Mucosa of stomach (tissue), 1 donor: Measurements from ENCODE around the gene EPPIN.
"Not testable (repeated sequence)": the region's sequence is repeated elsewhere in the genome, so short reads cannot be mapped to it uniquely, and the experiment has no call there.

Source experiments
- H3K27me3 ChIP-seq: one replicate; pipeline ENCODE4 v1.7.0; 2013; ENCODE audit warnings: mild to moderate bottlenecking, low read length; ENCODE audit not compliant: control insufficient read depth, insufficient read depth
- H3K36me3 ChIP-seq: one replicate; pipeline ENCODE4 v1.7.0; 2013; ENCODE audit warnings: low read length; ENCODE audit not compliant: control insufficient read depth, insufficient read depth
- H3K4me1 ChIP-seq: one replicate; pipeline ENCODE4 v1.7.0; 2013; ENCODE audit warnings: mild to moderate bottlenecking, low read length; ENCODE audit not compliant: control insufficient read depth, insufficient read depth
- H3K4me3 ChIP-seq: one replicate; pipeline ENCODE4 v1.7.0; 2013; ENCODE audit warnings: low read length
- H3K9ac ChIP-seq: one replicate; pipeline ENCODE4 v1.7.0; 2013; ENCODE audit warnings: mild to moderate bottlenecking, low read length, moderate library complexity
- H3K9me3 ChIP-seq: one replicate; pipeline ENCODE4 v1.7.0; 2013; ENCODE audit warnings: mild to moderate bottlenecking, low read length, moderate library complexity; ENCODE audit not compliant: control insufficient read depth
- donor health status: Pancreatic carcinoma.

EPPIN gene

DNA sequence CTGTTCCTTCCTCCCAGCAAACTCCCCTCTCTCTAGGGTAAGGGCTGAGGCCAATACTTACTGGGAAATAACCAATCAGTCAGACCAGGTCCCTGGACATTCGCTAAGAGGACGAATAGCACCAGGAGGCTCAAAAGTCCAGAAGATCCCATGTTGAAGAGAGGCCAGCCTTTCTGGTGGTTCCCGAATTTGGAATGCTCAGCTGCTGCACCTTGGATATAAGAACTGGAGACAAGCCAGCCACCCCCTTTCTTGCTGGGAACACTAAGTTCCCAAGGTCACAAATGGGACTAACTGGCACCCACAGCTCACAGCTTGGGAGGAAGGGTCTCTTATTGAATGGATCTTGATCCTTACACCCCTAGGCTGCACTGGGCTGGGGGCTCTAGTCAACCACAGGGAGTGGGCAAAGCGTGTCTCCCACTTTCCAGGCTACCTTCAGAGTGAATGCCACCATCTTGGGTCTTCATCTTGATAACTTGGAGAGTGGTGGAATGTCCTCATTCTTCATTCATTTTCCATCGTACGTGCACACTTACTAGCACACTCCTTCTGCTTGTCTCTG is at the start of gene EPPIN:
Gene EPPIN, minus strand, starts transcription at position 196 of the 565 bp plus-strand sequence. Its CDS starts 44 bp downstream, at position 152.
- no peaks in the 10 kb centered on the region for H3K36me3 ChIP-seq
- no peak within 1 kb of the TSS for H3K9ac ChIP-seq
- no peaks in the 10 kb centered on the region for H3K27me3 ChIP-seq
- H3K4me1 ChIP-seq: no peaks in the 10 kb centered on the region
- no peaks in the 10 kb centered on the region for H3K9me3 ChIP-seq
- no peak within 1 kb of the TSS for H3K4me3 ChIP-seq

DNA sequence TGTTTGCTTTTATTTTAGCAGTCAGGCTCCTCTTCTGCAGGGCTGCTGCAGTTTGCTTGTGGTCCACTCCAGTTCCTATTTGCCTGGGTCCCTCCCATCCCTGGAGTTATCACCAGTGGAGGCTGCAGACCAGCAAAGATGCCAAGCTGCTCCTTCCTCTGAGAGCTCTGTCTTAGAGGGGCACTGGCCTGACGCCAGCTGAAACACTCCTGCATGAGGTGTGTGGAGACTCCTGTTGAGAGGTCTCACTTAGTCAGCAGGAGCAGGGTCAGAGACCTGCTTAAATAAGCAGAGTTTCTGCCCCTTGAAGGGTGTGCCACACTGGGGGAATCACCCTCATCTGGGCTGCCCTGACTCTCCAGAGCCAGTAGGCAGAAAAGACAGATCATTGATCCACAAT is 48.0 kb upstream of the EPPIN start:
- Histone ChIP-seq H3K9ac (no peak overlapping the region), H3K4me1 (no peaks in the 10 kb centered on the region), H3K27me3 (peaks cover 3% of the 10 kb centered on the region), H3K4me3 (no peak overlapping the region), H3K36me3 (no peaks in the 10 kb centered on the region), H3K9me3 (no peaks in the 10 kb centered on the region)

DNA sequence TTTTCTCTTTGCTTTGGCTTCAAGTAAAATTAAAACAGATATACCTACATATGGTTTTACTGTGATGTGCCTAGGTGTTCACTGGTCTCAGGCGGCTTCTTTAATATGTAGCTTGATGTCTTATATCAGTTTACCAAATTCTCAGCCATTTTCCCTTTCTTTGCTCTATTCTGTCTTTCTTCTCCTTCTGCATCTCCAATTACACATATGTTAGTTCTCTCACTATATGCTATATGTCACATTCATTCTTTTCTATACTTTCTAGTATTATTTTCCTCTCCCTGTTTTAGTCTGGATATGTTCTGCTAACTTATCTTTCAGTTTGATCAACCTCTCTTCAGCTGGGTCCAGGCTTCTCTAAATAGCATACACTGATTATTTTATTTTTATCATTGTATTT is 46.3 kb upstream of the EPPIN start:
- Histone ChIP-seq H3K9ac (no peak overlapping the region), H3K27me3 (peaks cover 3% of the 10 kb centered on the region), H3K4me3 (no peak overlapping the region), H3K9me3 (no peaks in the 10 kb centered on the region), H3K36me3 (no peaks in the 10 kb centered on the region), H3K4me1 (no peaks in the 10 kb centered on the region)

DNA sequence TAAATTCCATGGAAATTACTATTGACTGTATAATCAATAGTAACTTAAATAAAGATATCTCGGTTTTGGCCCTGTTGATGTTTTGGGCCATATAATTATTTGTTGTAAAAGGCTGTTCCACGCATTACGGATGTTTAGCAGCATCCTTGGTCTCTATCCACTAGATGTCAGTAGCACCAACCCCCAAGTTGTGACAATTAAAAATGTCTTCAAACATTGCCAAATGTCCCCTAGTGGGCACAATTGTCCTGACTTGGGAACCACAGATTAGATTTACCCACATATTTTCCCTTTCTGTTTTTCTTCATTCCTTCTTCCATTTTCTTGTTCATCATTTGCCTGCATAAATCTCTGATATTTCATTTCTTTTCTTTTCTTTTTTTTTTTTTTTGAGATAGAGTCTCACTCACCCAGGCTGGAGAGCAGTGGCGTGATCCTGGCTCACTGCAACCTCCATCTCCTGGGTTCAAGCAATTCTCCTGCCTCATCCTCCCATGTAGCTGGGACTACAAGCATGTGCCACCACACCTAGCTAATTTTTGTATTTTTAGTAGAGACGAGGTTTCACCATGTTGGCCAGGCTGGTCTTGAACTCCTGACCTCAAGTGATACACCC is 45.5 kb upstream of the EPPIN start:
- Histone ChIP-seq H3K27me3 (peaks cover 3% of the 10 kb centered on the region), H3K9me3 (no peaks in the 10 kb centered on the region), H3K9ac (no peak overlapping the region)

DNA sequence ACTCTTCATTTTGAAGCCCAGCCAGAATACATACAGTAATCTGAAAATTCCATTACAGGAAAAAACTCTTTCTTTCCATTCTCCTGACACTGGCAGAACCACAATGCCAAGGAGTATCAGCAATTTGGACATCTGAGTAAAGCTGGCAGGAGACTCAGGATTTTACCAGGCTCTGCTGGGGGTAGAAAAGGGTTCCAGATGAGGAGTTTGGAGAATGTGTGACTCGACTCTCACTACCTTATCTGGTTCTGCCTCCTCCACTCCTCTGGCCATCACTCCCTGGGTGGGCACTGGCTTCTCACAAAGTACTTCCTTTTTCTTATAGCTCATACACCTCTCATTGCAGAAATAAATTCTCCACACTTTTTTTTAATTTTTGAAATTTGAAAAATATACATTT is 42.5 kb upstream of the EPPIN start:
- no peak overlapping the region for H3K9ac ChIP-seq
- H3K27me3 ChIP-seq: no peaks in the 10 kb centered on the region
- no peaks in the 10 kb centered on the region for H3K9me3 ChIP-seq
- H3K36me3 ChIP-seq: no peaks in the 10 kb centered on the region
- H3K4me1 ChIP-seq: no peaks in the 10 kb centered on the region
- no peak overlapping the region for H3K4me3 ChIP-seq

More for the DNA sequence above, 45.5 kb upstream of the EPPIN start:
- H3K4me1 ChIP-seq: no peaks in the 10 kb centered on the region
- H3K36me3 ChIP-seq: no peaks in the 10 kb centered on the region
- H3K4me3 ChIP-seq: no peak overlapping the region

DNA sequence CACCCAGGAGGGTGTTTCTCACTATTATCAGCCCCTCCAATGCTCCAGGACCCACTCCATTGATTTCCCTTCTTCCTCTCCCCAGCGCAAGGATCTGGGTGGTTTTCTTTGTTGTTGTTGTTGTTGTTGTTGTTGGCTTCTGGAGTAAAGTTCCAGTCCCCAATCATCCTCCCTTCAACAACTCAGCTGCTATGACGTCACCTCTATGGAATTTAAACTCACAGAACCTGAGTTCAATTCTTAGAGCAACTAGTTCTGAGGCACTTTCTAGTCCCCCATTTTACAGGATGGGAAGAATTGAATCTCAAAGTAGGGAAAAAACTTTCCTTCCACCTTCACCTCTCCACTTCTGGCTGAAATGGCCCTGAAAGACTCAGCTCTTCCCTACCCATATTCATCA is 41.6 kb upstream of the EPPIN start:
- no peaks in the 10 kb centered on the region for H3K4me1 ChIP-seq
- no peak overlapping the region for H3K9ac ChIP-seq
- H3K36me3 ChIP-seq: no peaks in the 10 kb centered on the region
- H3K27me3 ChIP-seq: no peaks in the 10 kb centered on the region
- H3K9me3 ChIP-seq: no peaks in the 10 kb centered on the region
- no peak overlapping the region for H3K4me3 ChIP-seq

DNA sequence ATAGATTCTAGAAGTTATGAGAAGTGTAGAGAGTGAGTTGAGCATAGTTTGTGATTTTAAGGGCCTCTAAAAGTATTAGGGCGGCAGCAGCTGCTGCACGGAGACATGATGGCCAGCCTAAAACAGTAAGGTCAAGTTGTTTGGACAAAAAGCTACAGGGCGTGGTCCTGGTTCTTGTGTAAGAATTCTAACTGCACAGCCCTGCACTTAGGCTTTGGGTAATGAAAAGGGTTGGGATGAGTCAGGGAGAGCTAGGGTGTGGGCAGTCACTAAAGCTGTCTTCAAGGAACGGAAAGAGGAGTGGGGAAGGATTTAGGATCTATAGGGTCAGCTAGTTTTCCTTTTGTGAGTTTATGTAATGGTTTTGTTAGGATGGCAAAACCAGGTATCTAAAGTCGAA is 38.8 kb upstream of the EPPIN start:
- H3K36me3 ChIP-seq, H3K4me1 ChIP-seq, H3K9me3 ChIP-seq, H3K4me3 ChIP-seq, H3K9ac ChIP-seq, H3K27me3 ChIP-seq: not testable (repeated sequence)

DNA sequence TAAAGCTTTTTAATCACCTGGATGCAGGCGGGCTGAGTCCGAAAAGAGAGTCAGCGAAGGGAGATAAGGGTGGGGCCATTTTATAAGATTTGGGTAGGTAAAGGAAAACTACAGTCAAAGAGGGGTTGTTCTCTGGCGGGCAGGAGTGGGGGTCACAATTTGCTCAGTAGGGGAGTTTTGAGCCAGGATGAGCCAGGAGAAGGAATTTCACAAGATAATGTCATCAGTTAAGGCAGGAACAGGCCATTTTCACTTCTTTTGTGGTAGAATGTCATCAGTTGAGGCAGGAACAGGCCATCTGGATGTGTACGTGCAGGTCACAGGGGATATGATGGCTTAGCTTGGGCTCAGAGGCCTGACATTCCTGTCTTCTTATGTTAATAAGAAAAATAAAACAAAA is 37.1 kb upstream of the EPPIN start:
- not testable (repeated sequence) for H3K36me3 ChIP-seq, H3K27me3 ChIP-seq, H3K4me3 ChIP-seq

DNA sequence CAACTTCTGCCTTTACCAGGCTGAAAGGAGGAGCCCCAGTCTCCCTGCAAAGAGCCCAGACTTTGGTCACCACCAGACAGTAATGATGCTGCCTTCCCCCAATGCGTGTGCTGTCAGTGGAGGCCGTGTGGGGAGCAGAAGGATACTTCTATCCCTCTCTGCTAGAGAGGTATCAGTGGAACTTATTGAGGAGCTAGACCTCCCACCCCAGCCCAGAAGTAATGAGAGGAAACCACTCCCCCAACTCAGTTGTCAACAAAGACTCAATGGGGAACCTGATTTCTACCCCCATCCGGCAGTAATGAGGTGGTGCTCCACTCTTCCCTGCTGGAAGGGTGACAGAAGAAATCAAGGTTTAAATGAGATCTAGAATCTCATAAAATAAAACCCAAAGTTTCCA is 36.3 kb upstream of the EPPIN start:
- Histone ChIP-seq H3K4me1 (no peaks in the 10 kb centered on the region), H3K27me3 (no peaks in the 10 kb centered on the region), H3K4me3 (no peak overlapping the region), H3K36me3 (no peaks in the 10 kb centered on the region), H3K9me3 (no peaks in the 10 kb centered on the region), H3K9ac (no peak overlapping the region)

More for the DNA sequence above, 37.1 kb upstream of the EPPIN start:
- not testable (repeated sequence) for H3K9me3 ChIP-seq, H3K4me1 ChIP-seq, H3K9ac ChIP-seq

DNA sequence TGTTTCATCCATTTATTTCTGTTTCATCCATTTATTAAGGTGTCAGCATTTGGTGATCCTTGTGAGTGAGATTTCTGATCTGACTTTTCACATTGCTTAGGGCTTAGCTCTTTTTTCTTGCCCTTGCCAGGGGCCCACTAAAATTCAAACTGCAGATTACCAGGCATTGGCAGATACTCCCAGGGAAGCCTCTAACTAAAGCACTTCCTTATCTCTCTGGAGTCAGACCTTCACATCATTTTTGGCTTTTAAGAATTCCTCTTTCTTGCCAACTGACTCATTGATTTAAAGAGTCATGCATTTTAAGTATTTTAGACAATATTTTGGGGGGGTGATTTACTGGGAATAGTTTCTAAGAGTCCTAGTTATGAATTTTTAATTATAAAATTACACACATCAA is 34.5 kb upstream of the EPPIN start:
- H3K27me3 ChIP-seq: no peaks in the 10 kb centered on the region

DNA sequence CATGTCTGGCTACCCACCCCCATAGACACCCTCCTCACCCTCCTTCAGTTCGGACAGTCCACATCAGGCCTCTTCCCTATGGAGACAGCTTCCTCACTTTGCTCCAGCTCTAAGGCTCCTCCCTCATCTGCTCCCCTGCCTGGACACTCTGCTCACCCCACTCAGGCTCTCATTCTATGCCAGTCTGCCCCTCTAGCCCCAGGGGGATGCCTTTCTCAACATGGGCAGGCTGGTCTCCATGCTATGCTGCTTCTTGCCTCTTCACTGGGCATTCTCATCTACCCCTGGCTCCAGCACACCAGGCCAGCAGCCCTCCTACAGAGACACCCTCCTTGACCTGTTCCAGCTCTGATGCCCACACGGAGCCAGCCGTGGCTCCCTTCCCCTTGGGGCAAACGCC is 32.0 kb upstream of the EPPIN start, which contains the start of gene WFDC8:
Gene WFDC8, minus strand, starts transcription at position 101 of the 400 bp plus-strand sequence. Its CDS starts 37 bp downstream, at position 64.
- Histone ChIP-seq H3K9ac (no peak within 1 kb of the TSS), H3K4me3 (no peak within 1 kb of the TSS), H3K9me3 (no peaks in the 10 kb centered on the region), H3K4me1 (no peaks in the 10 kb centered on the region), H3K27me3 (no peaks in the 10 kb centered on the region), H3K36me3 (no peaks in the 10 kb centered on the region)

More for the DNA sequence above, 34.5 kb upstream of the EPPIN start:
- no peaks in the 10 kb centered on the region for H3K9me3 ChIP-seq
- H3K4me1 ChIP-seq: no peaks in the 10 kb centered on the region
- no peaks in the 10 kb centered on the region for H3K36me3 ChIP-seq
- H3K4me3 ChIP-seq: no peak overlapping the region
- no peak overlapping the region for H3K9ac ChIP-seq

DNA sequence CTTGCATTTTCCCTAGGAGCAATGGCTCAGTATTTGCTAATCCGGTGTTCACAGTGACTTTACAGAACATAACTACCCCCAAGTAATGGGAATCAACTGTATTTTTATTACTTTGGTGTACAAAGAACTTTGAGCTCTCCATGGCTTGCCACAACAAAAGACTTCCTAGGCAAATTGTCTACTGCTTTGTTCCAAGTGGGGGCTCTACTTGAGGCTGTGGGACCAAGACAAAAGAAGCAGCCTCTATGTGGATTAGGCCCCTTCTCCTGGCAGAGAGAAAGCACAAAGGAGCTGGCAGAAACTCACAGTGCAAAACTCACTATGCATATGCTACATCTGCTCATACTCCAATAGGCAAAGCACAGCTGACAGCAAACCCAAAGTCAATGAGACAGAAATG is 31.0 kb upstream of the EPPIN start:
- Histone ChIP-seq H3K9me3 (no peaks in the 10 kb centered on the region), H3K4me1 (no peaks in the 10 kb centered on the region), H3K9ac (no peak overlapping the region), H3K4me3 (no peak overlapping the region), H3K36me3 (no peaks in the 10 kb centered on the region), H3K27me3 (no peaks in the 10 kb centered on the region)

DNA sequence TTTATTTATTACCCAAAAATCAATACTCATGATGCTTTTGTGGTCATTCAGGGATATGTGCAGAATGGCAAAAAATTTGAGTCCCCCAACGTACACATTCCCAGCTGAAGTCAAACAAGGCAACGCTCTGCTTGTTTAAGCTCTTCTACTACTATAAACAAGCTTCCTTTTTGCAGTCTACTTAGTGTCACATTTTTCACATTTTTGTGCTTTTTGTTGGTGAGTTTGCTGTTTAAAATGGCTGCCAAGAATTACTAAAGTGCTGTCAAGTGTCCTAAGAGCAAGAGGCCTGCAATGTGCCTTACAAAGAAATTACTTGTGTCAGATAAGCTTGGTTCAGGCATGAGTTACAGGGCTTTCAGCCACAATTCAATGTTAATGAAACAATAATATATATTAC is 29.8 kb upstream of the EPPIN start:
- H3K36me3 ChIP-seq: no peaks in the 10 kb centered on the region
- H3K9me3 ChIP-seq: no peaks in the 10 kb centered on the region
- H3K4me1 ChIP-seq: no peaks in the 10 kb centered on the region
- no peaks in the 10 kb centered on the region for H3K27me3 ChIP-seq
- H3K4me3 ChIP-seq: no peak overlapping the region
- no peak overlapping the region for H3K9ac ChIP-seq
